ENCODE measurements around the gene GPC1. TPM values are rescaled to one million over a fixed set of nuclear protein-coding genes. Genes with fewer than 3 reads are reported as not detected.

The GPC1 gene
- total and polyA plus RNA-seq, 5 donors from 2014 or later: 0.06 to 0.91 (median 0.39) TPM

GRCh38 chr2:240460781-240461431 is 25.4 kb downstream of the GPC1 start:
- Histone ChIP-seq H3K36me3 (ENCODE audit: control insufficient read depth, insufficient read depth, low read length) (no peaks in the 10 kb centered on the region), H3K4me3 (ENCODE audit: low read depth, low read length) (no peak overlapping the region), H3K4me1 (ENCODE audit: control insufficient read depth, insufficient read depth, low read length, poor library complexity, severe bottlenecking) (no peaks in the 10 kb centered on the region), H3K9me3 (ENCODE audit: control insufficient read depth in 2 of 2, low read length in 2 of 2) (no peaks in the 10 kb centered on the region), H3K27me3 (ENCODE audit: control insufficient read depth, insufficient read depth, low read length) (no peaks in the 10 kb centered on the region), H3K27ac (ENCODE audit: insufficient read depth, low read length, poor library complexity, severe bottlenecking) (no peak overlapping the region)
- no peaks in the 10 kb centered on the region for H3K36me3 Mint-ChIP-seq
- no peaks in the 10 kb centered on the region for H3K9me3 Mint-ChIP-seq
- ATAC-seq (ENCODE audit: low read depth in 2 of 2): no peak
- H3K27me3 Mint-ChIP-seq: peaks cover 7% of the 10 kb centered on the region
- H3K27ac Mint-ChIP-seq: no peak overlapping the region
- H3K4me1 Mint-ChIP-seq: no peaks in the 10 kb centered on the region
- no peak overlapping the region for H3K4me3 Mint-ChIP-seq
- DNase-seq: no peak

GRCh38 chr2:240461471-240462072 is 26.1 kb downstream of the GPC1 start:
- no peaks in the 10 kb centered on the region for H3K36me3 ChIP-seq (ENCODE audit: control insufficient read depth, insufficient read depth, low read length)
- ATAC-seq (ENCODE audit: low read depth in 2 of 2): no peak
- no peaks in the 10 kb centered on the region for H3K4me1 ChIP-seq (ENCODE audit: control insufficient read depth, insufficient read depth, low read length, poor library complexity, severe bottlenecking)
- Mint-ChIP-seq H3K36me3 (no peaks in the 10 kb centered on the region), H3K4me3 (no peak overlapping the region), H3K27me3 (peaks cover 4% of the 10 kb centered on the region), H3K9me3 (no peaks in the 10 kb centered on the region), H3K27ac (no peak overlapping the region), H3K4me1 (no peaks in the 10 kb centered on the region)
- no peak overlapping the region for H3K4me3 ChIP-seq (ENCODE audit: low read depth, low read length)
- H3K9me3 ChIP-seq (ENCODE audit: control insufficient read depth in 2 of 2, low read length in 2 of 2): no peaks in the 10 kb centered on the region
- no peaks in the 10 kb centered on the region for H3K27me3 ChIP-seq (ENCODE audit: control insufficient read depth, insufficient read depth, low read length)
- no peak overlapping the region for H3K27ac ChIP-seq (ENCODE audit: insufficient read depth, low read length, poor library complexity, severe bottlenecking)
- no peak for DNase-seq

- ATAC-seq (ENCODE audit: low read depth in 2 of 2) (no peak), DNase-seq (no peak)
- H3K9me3 Mint-ChIP-seq: no peaks in the 10 kb centered on the region
- H3K4me3 Mint-ChIP-seq: no peak overlapping the region
- Histone ChIP-seq H3K27ac (ENCODE audit: insufficient read depth, low read length, poor library complexity, severe bottlenecking) (no peak overlapping the region), H3K4me3 (ENCODE audit: low read depth, low read length) (no peak overlapping the region), H3K36me3 (ENCODE audit: control insufficient read depth, insufficient read depth, low read length) (no peaks in the 10 kb centered on the region), H3K9me3 (ENCODE audit: control insufficient read depth in 2 of 2, low read length in 2 of 2) (no peaks in the 10 kb centered on the region), H3K4me1 (ENCODE audit: control insufficient read depth, insufficient read depth, low read length, poor library complexity, severe bottlenecking) (no peaks in the 10 kb centered on the region), H3K27me3 (ENCODE audit: control insufficient read depth, insufficient read depth, low read length) (no peaks in the 10 kb centered on the region)
- H3K27ac Mint-ChIP-seq: no peak overlapping the region
- H3K36me3 Mint-ChIP-seq: no peaks in the 10 kb centered on the region
- H3K27me3 Mint-ChIP-seq: peaks cover 4% of the 10 kb centered on the region
- H3K4me1 Mint-ChIP-seq: no peaks in the 10 kb centered on the region
Observed at GRCh38 chr2:240462073-240462706, 26.7 kb downstream of the GPC1 start.

- H3K27me3 Mint-ChIP-seq: peaks cover 4% of the 10 kb centered on the region
- H3K36me3 ChIP-seq (ENCODE audit: control insufficient read depth, insufficient read depth, low read length): no peaks in the 10 kb centered on the region
- no peak for DNase-seq
- H3K9me3 Mint-ChIP-seq: no peaks in the 10 kb centered on the region
- no peak overlapping the region for H3K4me3 Mint-ChIP-seq
- no peak overlapping the region for H3K27ac Mint-ChIP-seq
- H3K27me3 ChIP-seq (ENCODE audit: control insufficient read depth, insufficient read depth, low read length): no peaks in the 10 kb centered on the region
- no peaks in the 10 kb centered on the region for H3K9me3 ChIP-seq (ENCODE audit: control insufficient read depth in 2 of 2, low read length in 2 of 2)
- no peak for ATAC-seq (ENCODE audit: low read depth in 2 of 2)
- no peaks in the 10 kb centered on the region for H3K4me1 Mint-ChIP-seq
- H3K4me3 ChIP-seq (ENCODE audit: low read depth, low read length): no peak overlapping the region
- H3K4me1 ChIP-seq (ENCODE audit: control insufficient read depth, insufficient read depth, low read length, poor library complexity, severe bottlenecking): no peaks in the 10 kb centered on the region
- H3K36me3 Mint-ChIP-seq: no peaks in the 10 kb centered on the region
- no peak overlapping the region for H3K27ac ChIP-seq (ENCODE audit: insufficient read depth, low read length, poor library complexity, severe bottlenecking)
Observed at GRCh38 chr2:240462707-240463273, 27.3 kb downstream of the GPC1 start.

- H3K9me3 ChIP-seq (ENCODE audit: control insufficient read depth in 2 of 2, low read length in 2 of 2): no peaks in the 10 kb centered on the region
- Mint-ChIP-seq H3K4me3 (no peak overlapping the region), H3K36me3 (no peaks in the 10 kb centered on the region), H3K4me1 (no peaks in the 10 kb centered on the region), H3K27me3 (no peaks in the 10 kb centered on the region), H3K9me3 (no peaks in the 10 kb centered on the region), H3K27ac (no peak overlapping the region)
- no peaks in the 10 kb centered on the region for H3K36me3 ChIP-seq (ENCODE audit: control insufficient read depth, insufficient read depth, low read length)
- H3K4me1 ChIP-seq (ENCODE audit: control insufficient read depth, insufficient read depth, low read length, poor library complexity, severe bottlenecking): no peaks in the 10 kb centered on the region
- no peaks in the 10 kb centered on the region for H3K27me3 ChIP-seq (ENCODE audit: control insufficient read depth, insufficient read depth, low read length)
- H3K27ac ChIP-seq (ENCODE audit: insufficient read depth, low read length, poor library complexity, severe bottlenecking): no peak overlapping the region
- no peak for ATAC-seq (ENCODE audit: low read depth in 2 of 2)
- no peak for DNase-seq
- no peak overlapping the region for H3K4me3 ChIP-seq (ENCODE audit: low read depth, low read length)
Observed at GRCh38 chr2:240463274-240463865, 27.9 kb downstream of the GPC1 start.

- H3K4me1 Mint-ChIP-seq: no peaks in the 10 kb centered on the region
- peak overlapping the region in 1 of 3 donors; percentile 43 for H3K27ac Mint-ChIP-seq
- ATAC-seq (ENCODE audit: low read depth in 2 of 2): no peak
Observed at GRCh38 chr2:240463866-240464481, 28.5 kb downstream of the GPC1 start.

GRCh38 chr2:240464514-240465241 is 29.2 kb downstream of the GPC1 start:
- ATAC-seq (ENCODE audit: low read depth in 2 of 2) (no peak), DNase-seq (no peak)
- no peaks in the 10 kb centered on the region for H3K9me3 ChIP-seq (ENCODE audit: control insufficient read depth in 2 of 2, low read length in 2 of 2)
- H3K27ac Mint-ChIP-seq: no peak overlapping the region
- no peaks in the 10 kb centered on the region for H3K4me1 Mint-ChIP-seq
- no peaks in the 10 kb centered on the region for H3K27me3 ChIP-seq (ENCODE audit: control insufficient read depth, insufficient read depth, low read length)
- H3K4me3 ChIP-seq (ENCODE audit: low read depth, low read length): no peak overlapping the region
- no peak overlapping the region for H3K27ac ChIP-seq (ENCODE audit: insufficient read depth, low read length, poor library complexity, severe bottlenecking)
- no peaks in the 10 kb centered on the region for H3K27me3 Mint-ChIP-seq
- H3K4me3 Mint-ChIP-seq: no peak overlapping the region
- H3K9me3 Mint-ChIP-seq: no peaks in the 10 kb centered on the region
- no peaks in the 10 kb centered on the region for H3K4me1 ChIP-seq (ENCODE audit: control insufficient read depth, insufficient read depth, low read length, poor library complexity, severe bottlenecking)
- no peaks in the 10 kb centered on the region for H3K36me3 Mint-ChIP-seq
- H3K36me3 ChIP-seq (ENCODE audit: control insufficient read depth, insufficient read depth, low read length): no peaks in the 10 kb centered on the region

More at GRCh38 chr2:240463866-240464481, 28.5 kb downstream of the GPC1 start:
- no peak overlapping the region for H3K4me3 ChIP-seq (ENCODE audit: low read depth, low read length)
- no peak for DNase-seq
- no peaks in the 10 kb centered on the region for H3K36me3 ChIP-seq (ENCODE audit: control insufficient read depth, insufficient read depth, low read length)
- H3K9me3 ChIP-seq (ENCODE audit: control insufficient read depth in 2 of 2, low read length in 2 of 2): no peaks in the 10 kb centered on the region
- no peaks in the 10 kb centered on the region for H3K4me1 ChIP-seq (ENCODE audit: control insufficient read depth, insufficient read depth, low read length, poor library complexity, severe bottlenecking)
- no peaks in the 10 kb centered on the region for H3K27me3 Mint-ChIP-seq
- H3K36me3 Mint-ChIP-seq: no peaks in the 10 kb centered on the region
- no peaks in the 10 kb centered on the region for H3K9me3 Mint-ChIP-seq
- H3K4me3 Mint-ChIP-seq: no peak overlapping the region
- H3K27me3 ChIP-seq (ENCODE audit: control insufficient read depth, insufficient read depth, low read length): no peaks in the 10 kb centered on the region
- no peak overlapping the region for H3K27ac ChIP-seq (ENCODE audit: insufficient read depth, low read length, poor library complexity, severe bottlenecking)

Measured in CD4-positive, CD25-positive, alpha-beta regulatory T cell (primary cell).